Lung (tissue), 12 donors: ENCODE data around the gene KDM4C. TPM values are rescaled to one million over a fixed set of nuclear protein-coding genes. Genes with fewer than 3 reads are reported as not detected.

ENCODE experiments used
- ATAC-seq: fragments of 200-7000 bp; cut with Tn5 transposase; one replicate; pipeline ENCODE4 v1.9.1; 2020; ENCODE audit warnings: moderate number of reproducible peaks; ENCODE audit not compliant: insufficient read depth, low FRiP score
- DNase-seq, 3 donors: peaks; one replicate each; pipeline ENCODE4 v3.0.0-alpha.2; 2013 to 2017
- H3K27ac ChIP-seq, 2 donors: one replicate each; pipeline ENCODE4 v1.5.1; 2013; ENCODE audit warnings: mild to moderate bottlenecking in 2 of 2, moderate library complexity in 2 of 2, control low read depth in 1 of 2, inconsistent platforms in 1 of 2, low read depth in 1 of 2, low read length in 1 of 2
- H3K27me3 ChIP-seq, 3 donors: one replicate each; pipeline ENCODE4 v1.5.1; 2013; ENCODE audit warnings: low read length in 2 of 3; ENCODE audit not compliant: control insufficient read depth in 3 of 3, insufficient read depth in 3 of 3
- H3K36me3 ChIP-seq, 4 donors: one replicate each; pipeline ENCODE4 v1.5.1; 2013; ENCODE audit warnings: low read length in 4 of 4, mild to moderate bottlenecking in 1 of 4, moderate library complexity in 1 of 4; ENCODE audit not compliant: control insufficient read depth in 4 of 4, insufficient read depth in 4 of 4
- H3K4me1 ChIP-seq, 5 donors: one replicate each; pipeline ENCODE4 v1.5.1; 2013; ENCODE audit warnings: low read length in 5 of 5, mild to moderate bottlenecking in 2 of 5, moderate library complexity in 1 of 5; ENCODE audit not compliant: control insufficient read depth in 5 of 5, insufficient read depth in 5 of 5
- H3K4me3 ChIP-seq: one replicate; pipeline ENCODE4 v1.5.1; 2013; ENCODE audit warnings: mild to moderate bottlenecking, control low read depth, moderate library complexity
- H3K9ac ChIP-seq, 2 donors: one replicate each; pipeline ENCODE4 v1.5.1; 2013; ENCODE audit warnings: low read length in 2 of 2, control low read depth in 1 of 2; ENCODE audit not compliant: insufficient read depth in 1 of 2
- H3K9me3 ChIP-seq, 4 donors: one replicate each; pipeline ENCODE4 v1.5.1; 2013; ENCODE audit warnings: low read length in 3 of 4, mild to moderate bottlenecking in 1 of 4, moderate library complexity in 1 of 4; ENCODE audit not compliant: control insufficient read depth in 4 of 4, insufficient read depth in 3 of 4
- CTCF ChIP-seq: IDR thresholded peaks from 2 replicates; pipeline ENCODE4 v1.5.1; 2012; ENCODE audit warnings: mild to moderate bottlenecking; ENCODE audit errors: control extremely low read depth, extremely low read depth
- WGBS, 2 donors: extraction: QIAGEN DNeasy Blood & Tissue Kit; methylation state at CpG; one replicate each; pipeline ENCODE4 v1.1.7; 2013; 5-methylcytosine and 5-hydroxymethylcytosine counted together
- polyA plus RNA-seq, 2 donors: library from polyadenylated mRNA; stranded (reverse); fragments of 200-250 nt; gene quantifications; one replicate each; pipeline ENCODE4 v1.2.1, GENCODE V29; 2013
- total RNA-seq, 2 donors: library from RNA; depleted of rRNA in 1 of 2; stranded (reverse); fragments of >200 nt in 1 of 2; gene quantifications; one replicate each; pipeline ENCODE4 v1.2.1, GENCODE V29; 2014 to 2021
- donor health status: control.
- donor health status: control.
- donor health status: Bipolar disorder and iron deficiency.
- donor health status: healthy.
- donor health status: DM: yes; HTN: yes; CAD: no.

Gene KDM4C
- total and polyA plus RNA-seq, 4 donors: 7.1 to 78.5 (median 25.0) TPM

DNA sequence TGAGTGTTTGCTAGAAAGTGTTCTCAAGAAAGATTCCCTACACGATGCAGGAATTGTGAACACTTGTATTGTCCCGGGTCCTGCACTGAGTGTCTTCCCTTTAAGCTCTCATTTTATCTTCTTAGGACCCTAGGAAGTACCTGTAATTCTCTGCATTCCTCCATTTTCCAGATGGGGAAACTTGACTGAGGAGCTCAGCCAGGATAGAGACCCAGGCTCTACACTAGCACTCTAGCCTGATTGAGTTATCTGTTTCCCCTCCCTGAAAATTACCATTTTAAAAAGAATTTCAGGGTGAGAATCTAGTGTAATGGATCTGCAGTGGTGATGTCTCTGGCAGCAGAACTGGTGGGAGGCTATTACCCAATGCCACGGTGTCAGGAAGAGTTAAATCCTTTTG lies 453.9 kb downstream of the KDM4C start:
- ATAC-seq: no peak
- H3K9ac ChIP-seq: no peak overlapping the region
- peaks cover 0 to under 1% (median 0%) of the 10 kb centered on the region in 4 donors for H3K9me3 ChIP-seq
- no peak for DNase-seq
- H3K27ac ChIP-seq: no peak overlapping the region
- no peaks in the 10 kb centered on the region for H3K4me1 ChIP-seq
- no peaks in the 10 kb centered on the region for H3K36me3 ChIP-seq
- no peak for TF ChIP-seq CTCF
- WGBS, 2 donors: 85 to 91% methylated on average over 3 of the region's 3 CpGs
- H3K27me3 ChIP-seq: peaks cover 0 to 17% (median 0%) of the 10 kb centered on the region in 3 donors
- H3K4me3 ChIP-seq: no peak overlapping the region

DNA sequence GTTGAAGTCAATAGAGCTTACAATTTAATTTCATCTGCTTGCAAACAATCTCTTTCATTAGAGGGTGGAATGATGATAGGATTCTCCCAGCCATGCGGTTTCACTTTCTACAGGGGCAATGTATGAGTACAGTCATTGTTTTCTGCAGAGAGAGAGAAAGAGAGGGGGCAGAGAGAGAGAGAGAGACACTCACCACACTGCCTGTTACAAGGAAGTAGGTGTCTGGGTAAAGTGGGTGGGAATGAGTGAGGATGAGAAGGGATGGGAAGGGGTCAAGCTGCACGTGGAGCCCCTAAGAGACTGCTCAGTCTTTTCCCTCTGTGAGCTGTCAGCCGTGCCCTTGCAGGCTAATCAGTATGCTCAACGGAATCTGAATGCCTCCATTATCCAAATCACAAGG lies 454.3 kb downstream of the KDM4C start:
- whole genome bisulfite sequencing, 2 donors: 74 to 78% methylated on average over 4 of the region's 4 CpGs
- no peak overlapping the region for H3K27ac ChIP-seq
- H3K27me3 ChIP-seq: peaks cover 0 to 17% (median 0%) of the 10 kb centered on the region in 3 donors
- no peak overlapping the region for H3K4me3 ChIP-seq
- H3K9ac ChIP-seq: no peak overlapping the region
- DNase-seq: no peak
- no peaks in the 10 kb centered on the region for H3K9me3 ChIP-seq
- no peak for TF ChIP-seq CTCF
- ATAC-seq: no peak
- no peaks in the 10 kb centered on the region for H3K4me1 ChIP-seq
- no peaks in the 10 kb centered on the region for H3K36me3 ChIP-seq

DNA sequence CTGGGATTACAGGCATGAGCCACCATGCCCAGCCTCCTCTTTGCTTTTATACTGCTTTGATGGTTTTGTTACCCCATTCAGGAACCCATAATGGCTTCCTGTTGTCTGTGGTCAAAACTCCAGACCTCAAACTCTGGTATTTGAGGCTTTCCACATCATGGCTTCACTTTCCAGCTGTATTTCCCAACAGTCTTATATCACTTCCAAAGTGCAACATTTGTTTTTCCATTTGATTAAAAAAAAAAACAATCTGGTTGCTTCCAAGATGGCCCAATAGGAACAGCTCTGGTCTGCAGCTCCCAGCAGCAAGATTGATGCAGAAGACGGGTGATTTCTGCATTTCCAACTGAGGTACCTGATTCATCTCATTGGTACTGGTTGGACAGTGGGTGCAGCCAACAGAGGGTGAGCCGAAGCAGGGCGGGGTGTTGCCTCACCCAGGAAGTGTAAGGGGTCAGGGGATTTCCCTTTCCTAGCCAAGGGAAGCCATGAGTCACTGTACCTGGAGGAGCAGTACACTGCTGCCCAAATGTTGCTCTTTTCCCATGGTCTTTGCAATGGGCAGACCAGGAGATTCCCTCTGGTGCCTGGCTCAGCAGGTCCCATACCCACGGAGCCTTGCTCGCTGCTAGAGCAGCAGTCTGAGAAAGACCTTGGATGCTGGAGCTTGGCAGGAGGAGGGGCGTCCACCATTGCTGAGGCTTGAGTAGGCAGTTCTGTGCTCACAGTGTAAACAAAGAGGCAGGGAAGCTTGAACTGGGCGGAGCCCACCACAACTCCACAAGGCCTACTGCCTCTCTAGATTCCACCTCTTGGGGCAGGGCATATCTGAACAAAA lies 458.4 kb downstream of the KDM4C start:
- WGBS, 2 donors: 53 to 59% methylated on average over 7 of the region's 7 CpGs
- no peaks in the 10 kb centered on the region for H3K4me1 ChIP-seq
- peaks cover 0 to 11% (median 0%) of the 10 kb centered on the region in 3 donors for H3K27me3 ChIP-seq
- no peak overlapping the region for H3K9ac ChIP-seq
- DNase-seq (no peak), ATAC-seq (peak; percentile 58)
- no peaks in the 10 kb centered on the region for H3K36me3 ChIP-seq
- no peak for TF ChIP-seq CTCF
- no peaks in the 10 kb centered on the region for H3K9me3 ChIP-seq
- no peak overlapping the region for H3K27ac ChIP-seq
- H3K4me3 ChIP-seq: no peak overlapping the region
